Breast epithelium (tissue), 4 donors: ENCODE data around the gene HRH1. TPM values are rescaled to one million over a fixed set of nuclear protein-coding genes. Genes with fewer than 3 reads are reported as not detected.

ENCODE experiments used
- DNase-seq, 2 donors: peaks; one replicate each; pipeline ENCODE4 v3.0.0-alpha.2; 2019; ENCODE audit warnings: low spot score in 2 of 2
- H3K27ac ChIP-seq, 2 donors: fragments of 200-600 bp; sonication (generic) in 1 of 2; one replicate each; pipeline ENCODE4 v1.5.1; 2016 to 2019; ENCODE audit warnings: mild to moderate bottlenecking in 1 of 2
- H3K27me3 ChIP-seq, 2 donors: fragments of 200-600 bp; sonication (generic) in 1 of 2; one replicate each; pipeline versions ENCODE4 v1.5.1 to v1.6.0; 2017 to 2019; ENCODE audit warnings: control low read depth in 1 of 2, mild to moderate bottlenecking in 1 of 2
- H3K36me3 ChIP-seq: fragments of 200-600 bp; one replicate; pipeline ENCODE4 v1.5.1; 2019
- H3K4me1 ChIP-seq, 2 donors: fragments of 200-600 bp; sonication (generic); one replicate each; pipeline ENCODE4 v1.5.1; 2016 to 2019; ENCODE audit warnings: control low read depth in 1 of 2
- H3K4me3 ChIP-seq, 3 donors: fragments of 200-600 bp; sonication (generic); 1 replicate in 2 of 3; 2 replicates in 1 of 3; pipeline ENCODE4 v1.5.1; 2016 to 2019; ENCODE audit warnings: mild to moderate bottlenecking in 3 of 3, moderate library complexity in 2 of 3
- H3K9me3 ChIP-seq, 2 donors: fragments of 200-600 bp; sonication (generic) in 1 of 2; one replicate each; pipeline ENCODE4 v1.5.1; 2016 to 2019; ENCODE audit warnings: control low read depth in 1 of 2
- POLR2A ChIP-seq: fragments of 450-650 bp; IDR thresholded peaks from one replicate; pipeline ENCODE4 v1.6.1; 2016; ENCODE audit warnings: antibody characterized with exemption, mild to moderate bottlenecking, moderate library complexity
- POLR2AphosphoS5 ChIP-seq, 3 donors: sonication (generic); formaldehyde crosslinking; IDR thresholded peaks; one replicate each; pipeline ENCODE4 v1.6.1; 2017; ENCODE audit warnings: antibody characterized with exemption in 3 of 3
- intact Hi-C: fragments of 100-400 bp; cut with DNase I; formaldehyde crosslinking; loops from one replicate; pipeline ENCODE4 v1.15.1; 2023; ENCODE audit warnings: low total_unique reads
- total RNA-seq, 3 donors: library from RNA; depleted of rRNA; stranded (reverse); fragments of >200 nt; gene quantifications; one replicate each; pipeline ENCODE4 v1.1.0, GENCODE V29; 2016
- TF ChIP-seq, protein P1 (sequence below), 3 donors: fragments of 450-650 bp; IDR thresholded peaks; one replicate each; pipeline ENCODE4 v1.5.1; 2016 to 2017; ENCODE audit warnings: antibody characterized with exemption in 3 of 3, mild to moderate bottlenecking in 3 of 3, moderate library complexity in 3 of 3

Gene HRH1
- total RNA-seq, 3 donors from 2014 or later, result 3.8 to 4.2 (median 3.9) TPM

DNA sequence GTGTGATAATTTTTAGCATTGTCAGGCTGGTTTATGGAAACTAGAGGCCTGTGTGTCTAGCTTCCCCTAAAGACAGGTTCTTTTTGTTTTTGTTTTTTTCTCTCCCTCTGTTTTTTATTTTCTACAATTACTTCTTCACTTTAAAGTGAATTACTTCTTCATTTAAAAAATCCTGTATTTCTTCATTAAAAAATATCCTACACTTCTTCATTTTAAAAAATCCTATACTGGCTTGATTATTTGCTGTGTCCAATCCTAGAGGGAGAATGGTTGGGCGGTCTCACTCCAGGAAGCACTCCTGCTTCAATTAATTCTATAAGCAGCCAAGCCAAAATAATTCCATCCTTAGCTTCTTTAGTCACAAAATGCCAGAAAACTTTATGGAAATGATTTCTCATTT is 129.7 kb downstream of the HRH1 start:
- Histone ChIP-seq H3K27me3 (no peaks in the 10 kb centered on the region), H3K36me3 (no peaks in the 10 kb centered on the region), H3K27ac (peak overlapping the region in 1 of 2 donors; percentile 74), H3K4me1 (peaks cover 0 to 17% of the 10 kb centered on the region in 2 donors), H3K4me3 (no peak overlapping the region), H3K9me3 (no peaks in the 10 kb centered on the region)
- intact Hi-C loops, result no loop called here
- no peak for DNase-seq
- TF ChIP-seq POLR2AphosphoS5 (IDR thresholded peaks at IDR 0.05), result no peak
- TF ChIP-seq POLR2A, result no peak
- TF ChIP-seq, protein P1, sequence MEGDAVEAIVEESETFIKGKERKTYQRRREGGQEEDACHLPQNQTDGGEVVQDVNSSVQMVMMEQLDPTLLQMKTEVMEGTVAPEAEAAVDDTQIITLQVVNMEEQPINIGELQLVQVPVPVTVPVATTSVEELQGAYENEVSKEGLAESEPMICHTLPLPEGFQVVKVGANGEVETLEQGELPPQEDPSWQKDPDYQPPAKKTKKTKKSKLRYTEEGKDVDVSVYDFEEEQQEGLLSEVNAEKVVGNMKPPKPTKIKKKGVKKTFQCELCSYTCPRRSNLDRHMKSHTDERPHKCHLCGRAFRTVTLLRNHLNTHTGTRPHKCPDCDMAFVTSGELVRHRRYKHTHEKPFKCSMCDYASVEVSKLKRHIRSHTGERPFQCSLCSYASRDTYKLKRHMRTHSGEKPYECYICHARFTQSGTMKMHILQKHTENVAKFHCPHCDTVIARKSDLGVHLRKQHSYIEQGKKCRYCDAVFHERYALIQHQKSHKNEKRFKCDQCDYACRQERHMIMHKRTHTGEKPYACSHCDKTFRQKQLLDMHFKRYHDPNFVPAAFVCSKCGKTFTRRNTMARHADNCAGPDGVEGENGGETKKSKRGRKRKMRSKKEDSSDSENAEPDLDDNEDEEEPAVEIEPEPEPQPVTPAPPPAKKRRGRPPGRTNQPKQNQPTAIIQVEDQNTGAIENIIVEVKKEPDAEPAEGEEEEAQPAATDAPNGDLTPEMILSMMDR (IDR thresholded peaks at IDR 0.05), result no peak

DNA sequence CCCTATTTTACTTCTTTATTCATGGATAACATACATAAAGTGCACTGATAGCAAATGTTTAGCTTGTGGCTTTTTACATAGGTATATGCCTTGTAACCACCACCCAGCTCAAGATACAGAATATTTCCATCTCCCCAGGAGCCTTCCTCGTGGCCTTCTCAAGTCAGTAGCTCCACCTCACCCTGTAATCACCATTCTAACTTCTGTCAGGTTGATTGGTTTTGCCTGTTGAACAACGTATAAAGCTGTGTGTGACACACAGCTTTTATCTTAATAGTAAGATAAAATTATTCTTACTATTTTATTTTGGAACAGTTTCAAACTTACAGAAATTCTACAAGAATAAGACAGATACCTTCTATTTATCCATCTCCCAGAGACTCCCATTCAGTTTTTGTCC is 131.2 kb downstream of the HRH1 start:
- H3K9me3 ChIP-seq, result no peaks in the 10 kb centered on the region
- H3K4me1 ChIP-seq, result peaks cover 0 to 17% of the 10 kb centered on the region in 2 donors
- no peaks in the 10 kb centered on the region for H3K36me3 ChIP-seq
- H3K4me3 ChIP-seq, result no peak overlapping the region
- no peak overlapping the region for H3K27ac ChIP-seq
- no peaks in the 10 kb centered on the region for H3K27me3 ChIP-seq
- intact Hi-C loops, result no loop called here
- TF ChIP-seq POLR2AphosphoS5 (IDR thresholded peaks at IDR 0.05), result no peak
- no peak for TF ChIP-seq POLR2A
- TF ChIP-seq, protein P1 (IDR thresholded peaks at IDR 0.05), result no peak
- no peak for DNase-seq

DNA sequence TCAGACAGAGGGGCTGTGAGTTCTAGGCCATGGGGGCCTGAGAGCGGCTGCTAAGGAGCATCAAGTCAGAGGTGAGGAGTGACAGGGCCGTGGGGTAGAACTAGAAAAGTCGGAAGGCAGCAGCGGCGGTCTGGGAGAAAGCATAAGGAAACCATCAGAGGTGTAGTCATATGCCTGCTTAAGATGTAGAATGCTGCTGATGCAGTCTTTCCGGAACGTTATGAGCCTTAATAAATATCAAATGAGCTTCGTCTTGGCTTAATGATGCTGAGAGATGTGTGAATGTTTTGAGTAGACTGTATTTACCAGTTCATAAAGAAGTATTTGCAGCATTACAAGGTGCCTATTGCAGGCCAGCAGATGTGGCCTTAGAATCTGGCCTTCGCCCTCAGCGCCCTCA is 133.1 kb downstream of the HRH1 start:
- H3K4me1 ChIP-seq, result peaks cover 0 to 17% of the 10 kb centered on the region in 2 donors

DNA sequence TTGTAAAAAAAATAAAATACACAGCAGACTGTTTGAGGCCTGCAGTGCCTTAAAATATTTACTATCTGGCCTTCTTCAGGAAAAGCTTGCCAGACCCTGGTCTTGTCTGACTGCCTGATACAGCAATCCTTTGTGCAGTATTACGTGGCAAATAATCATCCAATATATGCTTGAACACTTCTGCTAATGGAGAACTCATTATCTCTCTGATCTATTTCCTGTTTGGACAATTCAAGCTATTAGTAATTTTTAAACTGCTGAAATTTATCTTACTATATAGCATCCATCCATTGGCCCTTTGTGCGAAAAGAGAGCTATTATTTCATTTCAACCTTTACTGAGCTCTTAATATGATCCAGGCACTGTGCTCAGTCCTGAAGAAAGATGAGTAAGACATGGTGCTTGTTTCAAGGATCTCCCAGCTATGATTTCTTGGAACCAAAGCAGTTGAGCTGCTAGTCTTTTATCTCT is 133.8 kb downstream of the HRH1 start:
- no peak for DNase-seq
- no peak overlapping the region for H3K4me3 ChIP-seq
- H3K36me3 ChIP-seq, result no peaks in the 10 kb centered on the region
- TF ChIP-seq POLR2AphosphoS5 (IDR thresholded peaks at IDR 0.05) (no peak), POLR2A (no peak)
- TF ChIP-seq, protein P1 (IDR thresholded peaks at IDR 0.05), result no peak
- H3K27me3 ChIP-seq, result no peaks in the 10 kb centered on the region
- peaks cover 0 to 17% of the 10 kb centered on the region in 2 donors for H3K4me1 ChIP-seq
- peak overlapping the region; percentile 57 to 68 for H3K27ac ChIP-seq
- no peaks in the 10 kb centered on the region for H3K9me3 ChIP-seq
- intact Hi-C loops, result no loop called here

More for the DNA sequence above, 133.1 kb downstream of the HRH1 start:
- peak overlapping the region; percentile 57 to 68 for H3K27ac ChIP-seq
- DNase-seq, result no peak
- no peaks in the 10 kb centered on the region for H3K27me3 ChIP-seq
- TF ChIP-seq, protein P1 (IDR thresholded peaks at IDR 0.05), result no peak
- TF ChIP-seq POLR2A, result no peak
- TF ChIP-seq POLR2AphosphoS5 (IDR thresholded peaks at IDR 0.05), result no peak
- no peaks in the 10 kb centered on the region for H3K9me3 ChIP-seq
- H3K4me3 ChIP-seq, result no peak overlapping the region
- no peaks in the 10 kb centered on the region for H3K36me3 ChIP-seq
- intact Hi-C loops, result no loop called here

DNA sequence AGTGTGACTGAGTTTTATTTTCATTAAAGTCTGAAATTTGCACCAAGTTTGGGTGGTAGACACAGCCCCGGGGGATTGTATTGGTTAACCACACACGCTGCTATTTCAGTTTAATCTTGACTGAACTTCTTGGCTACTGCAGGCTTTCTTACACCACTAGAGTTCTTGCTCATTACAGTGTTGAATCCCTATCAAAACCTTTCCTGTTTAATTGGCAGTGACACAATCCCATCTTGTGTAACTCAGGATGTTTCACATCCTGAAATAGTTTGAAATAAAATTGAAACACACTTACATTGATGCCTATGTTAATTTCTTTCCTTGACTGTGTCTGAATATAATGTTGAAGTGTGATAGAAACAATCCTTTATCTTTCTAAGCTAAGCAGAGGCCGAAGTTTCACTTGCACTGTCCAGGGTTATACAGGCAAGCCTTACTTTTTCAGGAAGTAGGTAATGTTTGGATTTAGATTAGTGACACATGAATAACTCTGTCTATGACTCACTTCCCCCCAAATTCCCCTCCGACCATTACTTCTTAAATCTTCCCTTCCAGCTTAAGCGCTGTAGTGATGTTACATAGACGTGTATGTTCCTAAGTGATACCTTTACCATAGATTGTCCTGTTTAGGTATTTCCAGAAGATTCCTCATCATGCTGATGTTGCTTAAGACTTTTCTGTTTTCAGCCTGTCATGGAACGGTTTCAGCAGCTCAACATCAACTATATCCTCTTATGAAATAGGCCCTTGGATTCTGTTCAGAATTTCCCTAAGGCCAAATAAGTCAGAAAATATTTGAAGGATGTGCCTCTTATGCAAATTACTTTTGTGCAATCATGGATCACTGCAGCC is 134.7 kb downstream of the HRH1 start:
- intact Hi-C loops, result no loop called here
- peak in 2 of 3 donors; percentile 12 to 15 for TF ChIP-seq POLR2AphosphoS5 (IDR thresholded peaks at IDR 0.05)
- TF ChIP-seq POLR2A, result no peak
- TF ChIP-seq, protein P1 (IDR thresholded peaks at IDR 0.05), result no peak
- Histone ChIP-seq H3K36me3 (no peaks in the 10 kb centered on the region), H3K27me3 (no peaks in the 10 kb centered on the region), H3K4me1 (peaks cover 0 to 17% of the 10 kb centered on the region in 2 donors), H3K9me3 (no peaks in the 10 kb centered on the region), H3K4me3 (no peak overlapping the region), H3K27ac (peak overlapping the region; percentile 68 to 87)
- DNase-seq, result no peak
